GM19238 (cell line): ENCODE results near the gene ARHGAP15.

ENCODE experiments used
- DNase-seq: peaks from one replicate; pipeline ENCODE4 v3.0.0; 2011; ENCODE audit warnings: low spot score; ENCODE audit not compliant: insufficient read length

ARHGAP15 gene

DNA sequence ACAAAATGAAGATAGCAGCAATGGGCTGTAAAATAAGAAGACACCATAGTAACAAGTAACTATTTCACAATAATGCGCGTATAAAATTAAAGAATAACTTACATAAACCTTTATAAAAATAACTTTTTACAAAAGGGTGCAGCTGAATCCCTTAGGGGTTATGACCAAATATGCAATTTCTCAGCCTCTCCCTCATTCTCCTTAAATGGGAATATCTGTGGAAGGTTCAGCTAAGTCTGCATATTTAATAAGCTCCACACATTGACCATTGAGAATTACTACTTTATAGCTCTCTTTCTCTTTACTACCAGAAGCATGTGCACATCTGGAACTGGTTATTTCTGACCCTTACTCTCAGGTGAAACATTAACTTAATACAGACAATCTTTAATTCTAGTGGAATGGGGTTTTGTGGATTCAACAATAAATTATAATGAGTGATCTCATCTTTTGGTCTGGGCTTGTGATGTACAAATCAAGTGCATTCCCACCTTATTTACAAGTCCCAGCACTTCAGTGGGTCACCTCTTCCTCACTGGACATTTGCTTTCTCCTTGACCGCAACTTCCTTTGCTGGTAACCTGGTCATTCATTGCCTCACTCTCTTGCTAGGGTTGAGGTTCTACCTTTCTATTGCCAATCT lies 15.7 kb downstream of the ARHGAP15 start:
- no peak for DNase-seq

GRCh38 chr2:143146366-143146765 lies 17.1 kb downstream of the ARHGAP15 start:
- DNase-seq = no peak

- no peak for DNase-seq
Measured at GRCh38 chr2:143146815-143147530, 17.8 kb downstream of the ARHGAP15 start.

DNA sequence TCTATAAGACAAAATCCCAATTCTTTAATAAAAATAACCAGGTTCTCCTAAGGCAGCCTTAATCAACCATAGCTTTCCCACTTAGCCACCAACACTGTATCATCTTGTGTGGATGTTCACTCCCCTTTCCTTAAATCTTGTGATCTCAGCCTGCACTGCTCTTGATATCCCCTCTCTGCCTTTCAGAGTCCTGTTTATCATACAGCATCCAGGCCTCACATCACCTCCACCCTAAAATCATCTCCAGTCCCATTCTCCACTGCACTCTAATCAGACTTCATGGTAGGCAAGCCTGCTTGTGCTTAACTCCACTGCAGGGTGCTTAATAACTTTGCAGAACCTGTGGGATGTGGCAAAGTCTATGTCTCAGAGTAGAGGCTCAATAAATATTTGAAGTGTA lies 18.8 kb downstream of the ARHGAP15 start:
- DNase-seq = no peak

DNA sequence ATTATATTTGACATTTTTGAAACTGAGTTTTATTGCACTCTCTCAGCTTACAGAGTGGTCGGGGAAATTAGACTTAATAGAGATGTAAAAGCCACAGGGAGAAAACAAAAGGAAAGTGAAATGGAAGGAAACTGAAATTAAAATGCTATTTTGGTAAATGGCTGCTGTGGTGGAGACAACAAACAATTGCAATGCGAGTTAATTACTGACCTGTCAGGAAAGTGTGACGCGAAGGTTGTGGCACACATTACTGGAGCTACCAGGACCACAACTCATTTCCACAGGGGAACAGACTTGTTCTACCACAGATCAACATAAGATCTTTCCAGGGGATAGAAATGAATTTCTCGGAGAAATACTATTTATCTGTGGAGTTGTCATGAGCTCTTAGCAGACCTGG lies 19.5 kb downstream of the ARHGAP15 start:
- no peak for DNase-seq

- DNase-seq = no peak
Measured at GRCh38 chr2:143150287-143150686, 21.1 kb downstream of the ARHGAP15 start.

- DNase-seq = no peak
Measured at GRCh38 chr2:143151111-143151752, 22.0 kb downstream of the ARHGAP15 start.

DNA sequence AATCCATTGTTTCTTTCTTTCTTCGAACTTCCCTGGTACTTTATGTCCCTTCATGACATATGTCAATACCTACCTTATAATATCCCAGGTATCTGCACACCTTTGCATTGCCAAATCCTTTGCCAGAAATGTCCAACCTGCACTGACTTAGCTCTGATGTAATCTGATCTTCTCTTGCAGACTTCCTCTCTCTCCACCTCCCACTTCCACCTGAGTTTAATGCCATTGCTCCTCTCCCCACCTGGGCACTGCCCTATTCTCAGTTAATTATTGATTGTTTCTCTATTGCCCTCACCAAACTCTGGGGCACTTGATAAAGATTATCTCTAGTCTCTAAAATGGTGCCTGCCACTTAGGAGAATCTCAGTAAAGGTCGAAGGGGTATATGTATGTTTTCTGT lies 23.0 kb downstream of the ARHGAP15 start:
- no peak for DNase-seq

GRCh38 chr2:143152637-143153036 lies 23.4 kb downstream of the ARHGAP15 start:
- no peak for DNase-seq

DNA sequence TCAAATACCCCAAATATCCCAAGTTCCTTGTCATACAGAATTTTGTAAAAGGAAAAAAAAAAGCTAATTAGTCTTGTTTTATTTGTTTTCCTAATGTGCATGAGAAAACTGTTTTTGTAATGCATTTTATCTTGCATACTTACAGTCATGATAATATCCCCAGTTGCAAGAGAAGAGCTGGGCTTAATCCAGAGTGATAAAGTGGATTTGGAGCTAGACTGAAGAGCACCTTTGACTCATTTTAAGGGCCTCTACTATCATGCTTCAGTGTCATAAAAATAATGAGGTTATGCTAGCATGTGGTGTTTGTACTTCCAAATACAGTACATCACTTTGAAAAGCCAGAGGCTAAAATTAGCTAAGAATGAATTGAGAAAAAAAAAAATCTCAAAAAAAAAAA lies 26.4 kb downstream of the ARHGAP15 start:
- no peak for DNase-seq

GRCh38 chr2:143157001-143157400 lies 27.8 kb downstream of the ARHGAP15 start:
- no peak for DNase-seq

GRCh38 chr2:143157418-143157817 lies 28.2 kb downstream of the ARHGAP15 start:
- DNase-seq = no peak

DNA sequence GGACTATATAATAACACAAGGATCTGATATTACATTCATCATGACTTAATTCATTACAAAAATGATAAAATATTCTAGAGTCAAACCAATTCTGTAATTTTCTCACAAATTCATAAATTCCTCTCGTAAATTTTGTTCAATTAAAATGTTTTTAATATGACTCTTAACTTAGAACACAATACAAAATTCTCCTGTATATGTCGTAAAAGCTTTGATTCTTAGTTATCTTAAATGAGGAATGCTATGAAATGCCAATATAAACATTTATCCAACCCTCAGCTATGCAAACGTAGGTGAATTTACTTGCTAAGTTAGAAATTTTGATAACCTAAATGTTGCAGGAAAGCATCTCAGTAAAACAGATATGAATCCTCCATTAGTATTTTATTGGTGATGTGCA lies 28.9 kb downstream of the ARHGAP15 start:
- DNase-seq = no peak

DNA sequence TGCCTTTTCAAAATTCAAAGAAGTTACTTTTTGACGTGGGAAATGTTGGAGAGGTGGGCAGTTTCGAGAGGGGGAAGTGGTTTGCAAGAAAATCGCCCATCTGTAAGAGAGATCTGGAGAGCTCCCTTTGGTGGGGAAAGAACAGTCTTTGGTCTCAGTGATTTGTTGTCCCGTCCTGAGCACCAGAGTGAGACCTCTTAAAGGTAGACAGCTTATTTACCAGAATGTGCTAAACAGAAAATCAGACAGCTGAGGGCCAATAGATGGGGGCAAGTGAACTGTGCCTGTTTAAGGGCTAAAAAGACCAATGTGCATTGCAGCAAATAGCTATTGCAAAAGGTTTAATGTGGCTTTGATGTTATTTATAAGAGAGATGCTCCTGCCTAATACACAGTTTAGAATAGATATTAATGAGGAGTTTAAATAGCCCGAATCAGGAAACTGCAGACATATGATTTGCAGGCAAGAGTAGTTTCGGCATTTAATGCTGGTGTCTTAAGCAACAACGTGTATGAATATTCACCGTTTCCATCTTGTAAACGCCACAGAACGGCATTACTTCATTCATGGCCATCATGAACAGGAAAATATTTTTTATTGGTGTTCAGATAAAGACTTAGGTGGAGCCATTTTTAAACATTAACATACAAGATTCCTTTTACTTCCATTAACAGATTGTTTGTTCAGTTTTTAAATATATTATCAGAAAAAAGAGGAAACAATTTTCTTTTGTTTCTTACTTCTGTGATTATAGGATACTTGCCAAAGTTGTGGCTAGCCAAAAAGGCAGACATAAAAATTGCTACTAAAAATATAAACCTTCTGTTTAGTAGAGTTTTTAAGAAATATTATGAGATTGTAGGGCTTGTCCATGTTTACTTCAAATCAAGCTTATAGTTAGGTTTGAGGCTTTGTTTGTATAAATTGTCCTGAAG lies 29.6 kb downstream of the ARHGAP15 start:
- no peak for DNase-seq

- no peak for DNase-seq
Measured at GRCh38 chr2:143159486-143159840, 30.2 kb downstream of the ARHGAP15 start.

GRCh38 chr2:143160732-143161707 lies 31.8 kb downstream of the ARHGAP15 start:
- no peak for DNase-seq

DNA sequence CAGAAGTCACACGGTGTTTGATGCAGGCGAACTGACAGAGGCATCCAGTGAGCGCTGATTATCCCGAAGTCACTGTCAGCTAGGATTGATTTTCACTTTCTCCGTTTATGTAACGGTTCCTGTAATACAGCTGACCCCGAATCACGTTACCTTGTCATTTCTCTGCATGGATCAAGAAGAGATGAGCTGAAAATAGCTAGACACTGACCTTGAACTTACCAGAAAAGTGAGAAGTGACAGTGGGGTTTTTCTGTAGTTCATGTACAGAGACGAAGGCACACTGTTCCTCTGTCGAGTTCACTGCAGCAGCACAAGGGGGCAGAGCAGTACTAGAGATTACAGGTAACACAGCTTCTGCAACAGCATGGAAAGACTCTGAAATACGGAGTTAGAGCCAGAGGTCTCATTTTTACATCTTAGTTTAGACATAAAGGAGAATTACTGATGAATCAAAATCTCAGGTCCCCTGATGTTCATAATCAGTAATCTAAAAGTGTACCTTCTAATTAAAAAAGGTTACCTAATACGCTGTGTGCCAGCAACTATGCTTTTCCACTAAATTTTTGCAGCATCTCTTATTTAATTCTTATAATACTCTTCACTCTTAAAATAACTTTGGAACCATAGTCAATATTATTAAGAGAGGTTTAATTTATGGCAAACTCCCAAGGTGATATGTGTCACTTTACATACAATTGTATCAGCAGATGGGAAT lies 33.1 kb downstream of the ARHGAP15 start:
- DNase-seq = no peak

DNA sequence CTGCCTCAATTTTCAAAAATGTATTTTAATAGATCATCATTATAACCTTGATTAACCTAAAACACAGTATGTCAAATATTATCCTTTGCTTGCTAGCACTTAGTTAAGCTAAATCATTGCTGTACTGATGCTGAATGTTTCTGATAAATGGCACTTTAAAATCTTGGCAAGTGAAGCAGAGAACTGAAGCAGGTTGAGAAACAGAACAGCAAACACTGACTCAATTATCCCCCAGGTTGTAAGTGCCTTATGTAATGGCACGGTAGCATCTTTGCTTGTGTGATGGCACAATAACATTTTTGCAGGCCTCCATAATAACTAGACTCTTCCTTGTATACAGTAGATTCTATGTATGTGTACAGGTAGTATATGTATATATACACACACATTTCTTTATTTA lies 33.8 kb downstream of the ARHGAP15 start:
- DNase-seq = no peak

DNA sequence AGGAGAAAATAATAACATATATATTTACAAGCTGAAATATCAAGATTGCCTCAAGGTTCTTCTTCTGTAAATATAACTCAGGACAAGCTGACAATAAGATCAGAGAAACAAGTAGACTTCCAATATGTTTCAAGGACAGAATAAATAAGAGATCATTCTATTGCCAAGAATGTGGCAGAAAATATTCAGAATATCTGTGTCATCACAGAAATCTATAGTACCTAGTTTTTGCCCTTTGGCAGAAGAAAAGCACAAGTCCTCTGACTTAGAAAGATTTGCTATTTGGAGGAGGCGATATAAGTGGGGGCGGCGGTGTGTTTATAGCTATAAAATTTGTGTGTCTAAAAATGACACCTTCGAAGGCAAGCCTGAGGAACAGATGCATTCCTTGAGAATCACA lies 34.3 kb downstream of the ARHGAP15 start:
- no peak for DNase-seq

DNA sequence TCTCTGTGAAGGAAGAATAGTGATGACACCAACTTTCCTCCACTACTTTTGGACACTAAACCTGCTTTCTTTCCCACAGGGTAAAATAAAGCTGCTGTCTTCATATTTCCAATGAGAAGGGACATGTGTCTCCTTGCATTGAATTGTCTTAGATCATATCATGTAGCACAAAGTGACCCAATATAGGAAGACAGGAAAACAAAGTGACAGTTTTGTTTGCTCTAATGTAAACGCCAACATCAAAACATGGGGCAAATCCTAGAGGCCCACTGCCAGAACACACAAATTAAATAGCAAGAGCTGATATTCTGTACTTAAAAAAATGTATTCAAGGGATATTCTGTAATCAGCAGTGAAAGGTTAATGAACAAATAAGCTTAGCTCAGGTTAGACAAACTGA lies 36.1 kb downstream of the ARHGAP15 start:
- no peak for DNase-seq
